ENCODE data around the gene LCN10. TPM values are rescaled to one million over a fixed set of nuclear protein-coding genes. Genes with fewer than 3 reads are reported as not detected.

LCN10 gene
- total and polyA plus RNA-seq, 9 of the 15 experiments (the other 6 are each of a cell fraction or from before 2014, with no cell fraction given) = 0.10 to 0.21 (median 0.14) TPM; not detected in 6

DNA sequence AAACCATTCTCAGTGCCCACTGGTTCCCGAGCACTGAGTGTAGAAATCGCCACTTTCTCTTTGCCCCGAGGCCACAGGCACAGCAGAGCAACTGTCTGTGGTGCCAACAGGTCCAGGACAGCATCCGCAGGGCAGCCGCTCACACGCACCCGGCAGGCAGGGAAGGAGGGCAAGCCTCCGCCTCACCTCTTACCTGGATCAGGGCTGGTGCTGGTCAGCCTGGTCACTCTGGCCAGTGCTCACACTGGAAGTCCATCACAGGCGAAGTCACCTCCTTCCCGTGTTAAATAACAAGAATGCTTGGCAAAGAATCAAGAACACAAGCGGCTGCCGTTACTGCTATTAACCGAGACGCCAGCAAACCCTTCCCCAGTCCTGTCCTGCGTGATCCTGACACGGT lies 16.6 kb downstream of the LCN10 start:
- Histone ChIP-seq H4K20me1 (replicated peaks; ENCODE audit: control insufficient read depth, insufficient read depth, low read length) (peaks cover 49% of the 10 kb centered on the region), H3K9me3 (replicated peaks; ENCODE audit: control insufficient read depth, insufficient read depth, low read depth, low read length) (no peaks in the 10 kb centered on the region), H2AFZ (ENCODE audit: low read depth, low read length) (no peak overlapping the region), H3K4me2 (ENCODE audit: insufficient read depth, low read length) (peak overlapping the region; percentile 95), H3K79me2 (ENCODE audit: control insufficient read depth, insufficient read depth, low read length) (peaks cover 77% of the 10 kb centered on the region), H3K4me1 (replicated peaks in 1 of 2; ENCODE audit: control insufficient read depth in 2 of 2, insufficient read depth in 2 of 2, low read length in 2 of 2) (peaks cover 27 to 86% of the 10 kb centered on the region in 2 experiments; a peak in 4 of 5 replicates), H3K36me3 (ENCODE audit: control insufficient read depth, insufficient read depth, low read length) (peaks cover 72% of the 10 kb centered on the region), H3K9me1 (ENCODE audit: control insufficient read depth, insufficient read depth, low read length) (peaks cover 8% of the 10 kb centered on the region), H3K27ac (ENCODE audit: extremely low read depth, low read depth, low read length) (peak overlapping the region; percentile 97), H3K4me3 (peak overlapping the region; percentile 67), H3K27me3 (ENCODE audit: control insufficient read depth in 2 of 2, insufficient read depth in 2 of 2, low read length in 2 of 2) (no peaks in the 10 kb centered on the region), H3K9ac (ENCODE audit: insufficient read depth in 1 of 2, low read depth in 2 of 2, low read length in 2 of 2) (peak overlapping the region; percentile 90 to 100)
- ChIA-PET CTCF (ENCODE audit: low intra/inter-chr PET ratio) (interaction anchor here (0.5 kb wide), 1 partner anchor 476 kb away, joined by 3 read pairs; no protein-coding TSS in a partner anchor), POLR2A (interaction anchor here (0.5 to 5.3 kb wide), 12 partner anchors 9 to 372 kb away, joined by 3 to 44 read pairs (median 4); partner anchors contain the start of genes DIPK1B and LCN15)
- WGBS (ENCODE audit: insufficient coverage, low coverage, missing lambda C conversion rate) = 27% methylated on average over 16 of the region's 16 CpGs
- TF ChIP-seq, protein P1, sequence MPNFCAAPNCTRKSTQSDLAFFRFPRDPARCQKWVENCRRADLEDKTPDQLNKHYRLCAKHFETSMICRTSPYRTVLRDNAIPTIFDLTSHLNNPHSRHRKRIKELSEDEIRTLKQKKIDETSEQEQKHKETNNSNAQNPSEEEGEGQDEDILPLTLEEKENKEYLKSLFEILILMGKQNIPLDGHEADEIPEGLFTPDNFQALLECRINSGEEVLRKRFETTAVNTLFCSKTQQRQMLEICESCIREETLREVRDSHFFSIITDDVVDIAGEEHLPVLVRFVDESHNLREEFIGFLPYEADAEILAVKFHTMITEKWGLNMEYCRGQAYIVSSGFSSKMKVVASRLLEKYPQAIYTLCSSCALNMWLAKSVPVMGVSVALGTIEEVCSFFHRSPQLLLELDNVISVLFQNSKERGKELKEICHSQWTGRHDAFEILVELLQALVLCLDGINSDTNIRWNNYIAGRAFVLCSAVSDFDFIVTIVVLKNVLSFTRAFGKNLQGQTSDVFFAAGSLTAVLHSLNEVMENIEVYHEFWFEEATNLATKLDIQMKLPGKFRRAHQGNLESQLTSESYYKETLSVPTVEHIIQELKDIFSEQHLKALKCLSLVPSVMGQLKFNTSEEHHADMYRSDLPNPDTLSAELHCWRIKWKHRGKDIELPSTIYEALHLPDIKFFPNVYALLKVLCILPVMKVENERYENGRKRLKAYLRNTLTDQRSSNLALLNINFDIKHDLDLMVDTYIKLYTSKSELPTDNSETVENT (CRISPR knock-in tag; IDR thresholded peaks at IDR 0.05) = peak; percentile 49; the same call in 1 of the 2 replicates
- TF ChIP-seq, protein P2, sequence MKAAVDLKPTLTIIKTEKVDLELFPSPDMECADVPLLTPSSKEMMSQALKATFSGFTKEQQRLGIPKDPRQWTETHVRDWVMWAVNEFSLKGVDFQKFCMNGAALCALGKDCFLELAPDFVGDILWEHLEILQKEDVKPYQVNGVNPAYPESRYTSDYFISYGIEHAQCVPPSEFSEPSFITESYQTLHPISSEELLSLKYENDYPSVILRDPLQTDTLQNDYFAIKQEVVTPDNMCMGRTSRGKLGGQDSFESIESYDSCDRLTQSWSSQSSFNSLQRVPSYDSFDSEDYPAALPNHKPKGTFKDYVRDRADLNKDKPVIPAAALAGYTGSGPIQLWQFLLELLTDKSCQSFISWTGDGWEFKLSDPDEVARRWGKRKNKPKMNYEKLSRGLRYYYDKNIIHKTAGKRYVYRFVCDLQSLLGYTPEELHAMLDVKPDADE (conservative IDR thresholded peaks at IDR 0.05; ENCODE audit: control insufficient read depth, low read depth, low read length) = 0 out of 2 replicates have a peak, but pooled peaks have one; percentile 40
- TF ChIP-seq SNRNP70 (optimal IDR thresholded peaks at IDR 0.05; ENCODE audit: low read depth, low read length) (peak; percentile 80), COPS2 (conservative IDR thresholded peaks at IDR 0.05) (no peak), CHD1 (IDR thresholded peaks at IDR 0.05; ENCODE audit: low read length) (peak; percentile 29), RBFOX2 (IDR thresholded peaks at IDR 0.05; ENCODE audit: low read depth, low read length) (peak; percentile 59), POLR2G (IDR thresholded peaks at IDR 0.05; ENCODE audit: low read depth, low read length) (peak; percentile 64), THRAP3 (IDR thresholded peaks at IDR 0.05; ENCODE audit: borderline replicate concordance) (no peak), KDM5B (IDR thresholded peaks at IDR 0.05; ENCODE audit: insufficient replicate concordance, low read depth, low read length) (peak; percentile 48)
- TF ChIP-seq, protein P3, sequence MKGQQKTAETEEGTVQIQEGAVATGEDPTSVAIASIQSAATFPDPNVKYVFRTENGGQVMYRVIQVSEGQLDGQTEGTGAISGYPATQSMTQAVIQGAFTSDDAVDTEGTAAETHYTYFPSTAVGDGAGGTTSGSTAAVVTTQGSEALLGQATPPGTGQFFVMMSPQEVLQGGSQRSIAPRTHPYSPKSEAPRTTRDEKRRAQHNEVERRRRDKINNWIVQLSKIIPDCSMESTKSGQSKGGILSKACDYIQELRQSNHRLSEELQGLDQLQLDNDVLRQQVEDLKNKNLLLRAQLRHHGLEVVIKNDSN (CRISPR knock-in tag; IDR thresholded peaks at IDR 0.05) = 0 out of 2 replicates have a peak, but pooled peaks have one; percentile 29
- in situ Hi-C loops (cut with MboI) (no loop called here), intact Hi-C loops (cut with micrococcal nuclease) (no loop called here)
- no peak for DNase-seq (ENCODE audit: extremely low read depth in 1 of 4, low spot score in 3 of 4)
- ATAC-seq = no peak
- FAIRE-seq = no peak
- BruUV-seq (replicated peaks) = no TSS peak
